Measurements from ENCODE around the gene RNF14. TPM values are rescaled to one million over a fixed set of nuclear protein-coding genes. Genes with fewer than 3 reads are reported as not detected.

RNF14 gene
- total RNA-seq, 4 donors from 2014 or later = 11.9 to 45.0 (median 23.6) TPM

DNA sequence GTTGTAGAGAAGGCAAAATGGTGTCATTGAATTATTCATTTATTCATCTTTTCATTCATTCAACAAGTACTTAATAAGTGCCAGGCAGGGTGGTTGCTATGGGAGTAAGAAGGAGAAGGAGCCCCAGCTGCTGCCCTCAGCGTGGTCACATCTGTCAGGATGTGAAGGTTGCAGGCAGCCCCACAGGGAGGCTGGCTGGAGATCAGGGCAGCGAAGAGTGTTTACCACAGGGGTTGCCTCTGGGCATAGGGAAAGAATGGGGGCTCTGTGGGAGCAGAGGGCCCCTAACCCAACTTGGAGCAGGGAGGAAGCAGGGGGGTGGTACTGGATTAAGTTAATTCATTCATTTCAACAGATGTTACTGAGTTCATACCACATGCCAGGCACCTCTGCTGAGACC lies 16.9 kb upstream of the RNF14 start:
- no peaks in the 10 kb centered on the region for H3K27me3 ChIP-seq
- no peak for TF ChIP-seq POLR2A (IDR thresholded peaks at IDR 0.05)
- TF ChIP-seq, protein P1, sequence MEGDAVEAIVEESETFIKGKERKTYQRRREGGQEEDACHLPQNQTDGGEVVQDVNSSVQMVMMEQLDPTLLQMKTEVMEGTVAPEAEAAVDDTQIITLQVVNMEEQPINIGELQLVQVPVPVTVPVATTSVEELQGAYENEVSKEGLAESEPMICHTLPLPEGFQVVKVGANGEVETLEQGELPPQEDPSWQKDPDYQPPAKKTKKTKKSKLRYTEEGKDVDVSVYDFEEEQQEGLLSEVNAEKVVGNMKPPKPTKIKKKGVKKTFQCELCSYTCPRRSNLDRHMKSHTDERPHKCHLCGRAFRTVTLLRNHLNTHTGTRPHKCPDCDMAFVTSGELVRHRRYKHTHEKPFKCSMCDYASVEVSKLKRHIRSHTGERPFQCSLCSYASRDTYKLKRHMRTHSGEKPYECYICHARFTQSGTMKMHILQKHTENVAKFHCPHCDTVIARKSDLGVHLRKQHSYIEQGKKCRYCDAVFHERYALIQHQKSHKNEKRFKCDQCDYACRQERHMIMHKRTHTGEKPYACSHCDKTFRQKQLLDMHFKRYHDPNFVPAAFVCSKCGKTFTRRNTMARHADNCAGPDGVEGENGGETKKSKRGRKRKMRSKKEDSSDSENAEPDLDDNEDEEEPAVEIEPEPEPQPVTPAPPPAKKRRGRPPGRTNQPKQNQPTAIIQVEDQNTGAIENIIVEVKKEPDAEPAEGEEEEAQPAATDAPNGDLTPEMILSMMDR (IDR thresholded peaks at IDR 0.05) = no peak
- no peak for DNase-seq
- H3K9me3 ChIP-seq = no peaks in the 10 kb centered on the region
- H3K4me3 ChIP-seq = no peak overlapping the region
- 60 to 93% methylated on average over 1 to 2 of the region's 2 CpGs for WGBS, 2 donors
- intact Hi-C loops (cut with DNase I) = loop anchor here (10.0 kb wide), 1 partner anchor 67 kb away; no protein-coding TSS in a partner anchor
- H3K27ac ChIP-seq = no peak overlapping the region
- peaks cover 0 to 24% (median 3%) of the 10 kb centered on the region in 3 donors for H3K4me1 ChIP-seq
- peaks cover 0 to 3% (median 0%) of the 10 kb centered on the region in 3 donors for H3K36me3 ChIP-seq

DNA sequence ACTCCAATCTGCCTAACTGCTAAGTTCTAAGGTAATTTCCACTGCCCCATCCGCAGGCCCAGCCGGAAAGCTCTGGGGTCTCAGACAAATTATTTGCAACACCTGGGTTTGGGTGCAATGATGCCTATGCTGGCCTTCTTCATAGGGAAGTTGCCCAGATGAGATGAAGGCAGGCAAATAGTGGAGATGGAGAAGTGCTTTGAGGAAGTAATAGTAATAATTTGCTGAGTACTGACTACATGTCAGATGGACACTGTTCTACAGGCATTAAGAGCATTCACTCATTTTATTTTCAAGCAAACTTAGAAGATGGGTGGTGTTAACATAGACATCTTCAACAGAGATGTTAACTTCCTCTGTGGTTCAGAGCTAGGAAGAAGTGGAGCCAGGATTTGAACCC lies 14.7 kb upstream of the RNF14 start:
- no peaks in the 10 kb centered on the region for H3K27me3 ChIP-seq
- WGBS, 2 donors = 87 to 95% methylated on average over 2 of the region's 2 CpGs
- peaks cover 12 to 40% (median 17%) of the 10 kb centered on the region in 3 donors for H3K4me1 ChIP-seq
- no peaks in the 10 kb centered on the region for H3K9me3 ChIP-seq
- H3K36me3 ChIP-seq = peaks cover 0 to 3% (median 0%) of the 10 kb centered on the region in 3 donors
- no peak for TF ChIP-seq POLR2A (IDR thresholded peaks at IDR 0.05)
- TF ChIP-seq, protein P1 (IDR thresholded peaks at IDR 0.05) = no peak
- DNase-seq = no peak
- H3K27ac ChIP-seq = no peak overlapping the region
- no peak overlapping the region for H3K4me3 ChIP-seq
- intact Hi-C loops (cut with DNase I) = loop anchor here (10.0 kb wide), 1 partner anchor 69 kb away; no protein-coding TSS in a partner anchor

DNA sequence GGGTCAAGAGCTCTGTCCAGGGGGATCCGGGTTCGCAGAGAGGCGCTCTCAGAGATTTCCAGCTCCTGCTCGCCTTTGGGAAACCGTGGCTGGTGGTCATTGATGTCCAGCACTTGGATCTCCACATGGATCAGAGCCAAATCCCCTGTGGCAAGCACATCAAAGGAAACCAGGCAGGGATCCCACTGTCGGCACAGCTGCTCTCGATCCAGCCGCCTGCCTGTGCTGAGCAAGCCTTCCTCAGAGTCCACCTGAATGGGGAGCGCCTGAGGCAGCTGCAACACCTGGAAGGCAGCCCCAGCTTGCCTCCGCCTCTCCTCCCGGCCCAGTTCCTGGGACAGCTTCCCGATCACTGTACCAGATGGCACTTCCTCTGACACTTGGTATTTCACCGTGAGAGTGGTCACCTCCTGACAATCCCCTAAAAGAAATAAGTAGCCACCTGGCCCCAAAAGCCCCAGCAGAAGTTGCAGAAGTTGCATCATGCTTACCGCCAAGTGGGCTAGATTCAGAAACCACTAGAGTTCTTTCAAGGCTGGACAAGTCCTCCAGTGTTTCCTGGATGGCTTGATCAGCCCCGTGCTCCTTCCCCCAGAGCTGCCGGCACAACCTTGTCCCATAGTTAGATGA lies 11.4 kb upstream of the RNF14 start:
- WGBS, 2 donors = 41 to 63% methylated on average over 8 to 11 of the region's 16 CpGs
- no peak for DNase-seq

DNA sequence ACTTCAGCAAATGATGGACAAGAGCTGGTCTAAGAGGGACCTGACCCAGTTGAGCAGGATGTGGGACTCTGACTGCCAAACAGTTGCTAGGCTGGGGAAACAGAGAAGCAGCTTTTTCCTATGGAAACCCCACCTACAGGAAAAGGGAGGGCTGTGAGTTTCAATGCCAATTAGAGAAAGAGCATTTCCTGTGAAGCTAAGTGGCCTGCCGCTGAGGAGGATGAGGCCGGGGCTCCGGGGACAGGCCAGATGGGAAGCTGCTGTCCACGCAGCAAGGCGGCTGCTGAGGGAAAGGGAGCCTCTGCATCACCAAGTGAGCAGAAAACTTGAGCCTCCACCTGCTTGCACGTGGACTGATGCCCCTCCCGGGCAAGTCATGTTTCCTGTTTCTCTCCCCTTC lies 10.8 kb upstream of the RNF14 start, which contains the start of gene PCDH12:
Gene PCDH12, minus strand, starts transcription at position 90 of the 400 bp plus-strand sequence. CDS start 351 bp downstream, outside the sequence.
- H3K4me3 ChIP-seq = peak within 1 kb of the TSS in 1 of 4 donors; percentile 44
- DNase-seq = no peak
- no peaks in the 10 kb centered on the region for H3K27me3 ChIP-seq
- TF ChIP-seq POLR2A (IDR thresholded peaks at IDR 0.05) = no peak
- TF ChIP-seq, protein P1 (IDR thresholded peaks at IDR 0.05) = no peak
- no peaks in the 10 kb centered on the region for H3K36me3 ChIP-seq
- H3K27ac ChIP-seq = peak within 1 kb of the TSS in 3 of 4 donors; percentile 2 to 73 (median 58)
- intact Hi-C loops (cut with DNase I) = loop anchor here (10.0 kb wide), 1 partner anchor 73 kb away; no protein-coding TSS in a partner anchor
- 37 to 55% methylated on average over 7 of the region's 7 CpGs for WGBS, 2 donors
- H3K4me1 ChIP-seq = peaks cover 14 to 51% (median 17%) of the 10 kb centered on the region in 3 donors
- no peaks in the 10 kb centered on the region for H3K9me3 ChIP-seq

More for the DNA sequence above, 11.4 kb upstream of the RNF14 start:
- no peak for TF ChIP-seq POLR2A (IDR thresholded peaks at IDR 0.05)
- TF ChIP-seq, protein P1 (IDR thresholded peaks at IDR 0.05) = no peak
- no peaks in the 10 kb centered on the region for H3K9me3 ChIP-seq
- intact Hi-C loops (cut with DNase I) = loop anchor here (10.0 kb wide), 1 partner anchor 73 kb away; no protein-coding TSS in a partner anchor
- H3K27ac ChIP-seq = peak overlapping the region in 2 of 4 donors; percentile 58 to 73
- peak overlapping the region in 1 of 4 donors; percentile 44 for H3K4me3 ChIP-seq
- H3K4me1 ChIP-seq = peaks cover 14 to 51% (median 17%) of the 10 kb centered on the region in 3 donors
- H3K36me3 ChIP-seq = no peaks in the 10 kb centered on the region
- H3K27me3 ChIP-seq = no peaks in the 10 kb centered on the region

DNA sequence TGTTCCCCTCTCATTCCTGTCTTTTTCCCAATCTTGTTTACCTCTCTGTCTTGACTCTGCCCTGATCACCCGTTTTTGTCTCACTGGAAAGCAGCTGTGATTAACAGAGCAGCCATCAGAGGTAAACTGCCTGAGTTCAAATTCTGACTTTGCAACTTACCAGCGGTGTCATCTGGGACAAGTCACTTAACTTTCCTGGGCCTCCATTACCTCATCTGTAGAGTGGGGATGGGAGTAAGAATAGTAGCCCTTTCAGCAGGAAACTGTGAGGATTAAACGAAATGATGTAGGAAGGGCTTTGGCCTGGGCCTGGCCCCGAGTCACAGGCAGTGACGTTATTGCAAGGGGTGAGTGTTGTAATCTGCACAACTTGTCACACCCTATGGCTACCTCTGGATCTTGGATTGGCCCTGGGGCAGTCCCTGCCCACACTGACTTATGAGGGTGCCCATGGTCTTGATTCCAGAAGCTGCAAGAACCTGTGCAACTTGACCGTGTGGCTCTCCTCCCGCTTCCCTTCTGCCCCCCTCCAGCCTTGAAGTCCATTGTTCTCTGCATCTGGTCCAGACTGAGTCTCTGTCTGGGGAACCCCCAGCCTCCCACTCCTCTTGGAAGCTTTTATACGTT lies 10.2 kb upstream of the RNF14 start:
- intact Hi-C loops (cut with DNase I) = loop anchor here (10.0 kb wide), 1 partner anchor 74 kb away; no protein-coding TSS in a partner anchor
- no peak for DNase-seq
- Histone ChIP-seq H3K27me3 (no peaks in the 10 kb centered on the region), H3K9me3 (no peaks in the 10 kb centered on the region), H3K27ac (peak overlapping the region in 3 of 4 donors; percentile 2 to 73 (median 58)), H3K36me3 (no peaks in the 10 kb centered on the region), H3K4me3 (no peak overlapping the region), H3K4me1 (peaks cover 14 to 49% (median 17%) of the 10 kb centered on the region in 3 donors)
- TF ChIP-seq, protein P1 (IDR thresholded peaks at IDR 0.05) = no peak
- TF ChIP-seq POLR2A (IDR thresholded peaks at IDR 0.05) = no peak
- 35 to 42% methylated on average over 7 of the region's 8 CpGs for WGBS, 2 donors

Data from esophagus squamous epithelium (tissue), 5 donors.